Neural cell (in vitro differentiated cells): ENCODE results near the gene SDR42E1. TPM values are rescaled to one million over a fixed set of nuclear protein-coding genes. Genes with fewer than 3 reads are reported as not detected.

Experiments used
- H2AFZ ChIP-seq: fragments of 200-600, 300-800 bp; sonication (generic), shearing (Covaris generic); 2 replicates; pipeline ENCODE4 v1.6.0; 2014; ENCODE audit warnings: low read depth, mild to moderate bottlenecking, antibody characterized with exemption, low read length, moderate library complexity
- H3F3A ChIP-seq: fragments of 200-600 bp; shearing (Covaris generic); 2 replicates; pipeline ENCODE4 v1.6.1; 2016; ENCODE audit warnings: mild to moderate bottlenecking, moderate library complexity, mixed read lengths, antibody characterized with exemption, low read length; ENCODE audit not compliant: insufficient read depth, poor library complexity, severe bottlenecking
- H3K27ac ChIP-seq: fragments of 200-600, 300-800 bp; sonication (generic), shearing (Covaris generic); 2 replicates; pipeline ENCODE4 v1.5.1; 2014; ENCODE audit warnings: mild to moderate bottlenecking, low read length, moderate library complexity
- H3K27me3 ChIP-seq: fragments of 300-800, 200-600 bp; sonication (generic), shearing (Covaris generic); 2 replicates; pipeline ENCODE4 v1.6.0; 2014; ENCODE audit warnings: mild to moderate bottlenecking, low read depth, low read length, moderate library complexity; ENCODE audit not compliant: insufficient read depth
- H3K36me3 ChIP-seq: fragments of 300-800, 200-600 bp; sonication (generic), shearing (Covaris generic); 2 replicates; pipeline ENCODE4 v1.5.1; 2014; ENCODE audit warnings: mild to moderate bottlenecking, antibody characterized with exemption, low read length, moderate library complexity; ENCODE audit not compliant: insufficient read depth
- H3K4me2 ChIP-seq: fragments of 300-800, 200-600 bp; sonication (generic), shearing (Covaris generic); 2 replicates; pipeline ENCODE4 v1.6.0; 2014; ENCODE audit warnings: mild to moderate bottlenecking, low read length
- H3K4me3 ChIP-seq: fragments of 300-800, 200-600 bp; sonication (generic), shearing (Covaris generic); 2 replicates; pipeline ENCODE4 v1.5.1; 2014; ENCODE audit warnings: mild to moderate bottlenecking, low read length, moderate library complexity
- H3K79me2 ChIP-seq: fragments of 200-600 bp; shearing (Covaris generic); replicated peaks from 2 replicates; pipeline ENCODE4 v1.6.0; 2014; ENCODE audit warnings: mild to moderate bottlenecking, low read length, moderate library complexity; ENCODE audit not compliant: insufficient read depth
- H3K9ac ChIP-seq: fragments of 300-800, 200-600 bp; sonication (generic), shearing (Covaris generic); 2 replicates; pipeline ENCODE4 v1.6.1; 2016; ENCODE audit warnings: mild to moderate bottlenecking, low read length, mixed read lengths
- H3K9me2 ChIP-seq: fragments of 200-600 bp; shearing (Covaris generic); 2 replicates; pipeline ENCODE4 v1.6.1; 2016; ENCODE audit warnings: mild to moderate bottlenecking, low read length, mixed read lengths; ENCODE audit not compliant: insufficient read depth
- H3K9me3 ChIP-seq: fragments of 200-600, 300-800 bp; sonication (generic), shearing (Covaris generic); 2 replicates; pipeline ENCODE4 v1.6.1; 2016; ENCODE audit warnings: mild to moderate bottlenecking, mixed run types, low read length, moderate library complexity, mixed read lengths
- H4K20me1 ChIP-seq: fragments of 200-600 bp; shearing (Covaris generic); 2 replicates; pipeline ENCODE4 v1.6.1; 2016; ENCODE audit warnings: mild to moderate bottlenecking, mixed run types; ENCODE audit not compliant: insufficient read depth
- CTCF ChIP-seq: fragments of 450-650 bp; IDR thresholded peaks from 2 replicates; pipeline ENCODE4 v1.5.1; 2014; ENCODE audit warnings: antibody characterized with exemption, mild to moderate bottlenecking, moderate library complexity; ENCODE audit not compliant: poor library complexity, severe bottlenecking
- EP300 ChIP-seq: fragments of 450-650 bp; conservative IDR thresholded peaks from 2 replicates; pipeline ENCODE4 v1.6.1; 2014; ENCODE audit warnings: antibody characterized with exemption, mild to moderate bottlenecking, moderate library complexity; ENCODE audit not compliant: poor library complexity, severe bottlenecking
- EZH2 ChIP-seq: fragments of 200-600, 300-800 bp; shearing (Covaris generic), sonication (generic); IDR thresholded peaks from 2 replicates; pipeline ENCODE4 v1.6.1; 2014; ENCODE audit warnings: antibody characterized with exemption, low read length, borderline replicate concordance, mild to moderate bottlenecking; ENCODE audit not compliant: insufficient read depth, poor library complexity, severe bottlenecking
- MXI1 ChIP-seq: fragments of 450-650 bp; conservative IDR thresholded peaks from 2 replicates; pipeline ENCODE4 v1.6.1; 2014; ENCODE audit warnings: antibody characterized with exemption, mild to moderate bottlenecking; ENCODE audit not compliant: poor library complexity, severe bottlenecking
- POLR2AphosphoS5 ChIP-seq: IDR thresholded peaks from 2 replicates; pipeline ENCODE4 v1.6.1; 2012
- RAD21 ChIP-seq: fragments of 450-650 bp; conservative IDR thresholded peaks from 2 replicates; pipeline ENCODE4 v1.6.1; 2014; ENCODE audit warnings: antibody characterized with exemption, mild to moderate bottlenecking, moderate library complexity
- REST ChIP-seq: IDR thresholded peaks from 2 replicates; pipeline ENCODE4 v1.6.1; 2012; ENCODE audit warnings: borderline replicate concordance
- SMC3 ChIP-seq: fragments of 450-650 bp; conservative IDR thresholded peaks from 2 replicates; pipeline ENCODE4 v1.6.1; 2014; ENCODE audit warnings: antibody characterized with exemption, mild to moderate bottlenecking, moderate library complexity; ENCODE audit not compliant: poor library complexity
- TAF1 ChIP-seq: IDR thresholded peaks from 2 replicates; pipeline ENCODE4 v1.6.1; 2012; ENCODE audit warnings: low read depth
- polyA plus RNA-seq: library from polyadenylated mRNA; depleted of rRNA; stranded (reverse); fragments of >200 nt; gene quantifications from 2 replicates; pipeline ENCODE4 v1.2.3, GENCODE V29; 2014

SDR42E1 gene
- polyA plus RNA-seq, 1 donor from 2014 or later, result 0.02 TPM

- Histone ChIP-seq H3K27me3 (no peaks in the 10 kb centered on the region), H4K20me1 (no peaks in the 10 kb centered on the region), H3K4me3 (no peak overlapping the region), H2AFZ (no peak overlapping the region), H3K27ac (no peak overlapping the region), H3K4me2 (no peak overlapping the region), H3F3A (no peaks in the 10 kb centered on the region), H3K9me3 (no peaks in the 10 kb centered on the region), H3K9me2 (no peaks in the 10 kb centered on the region), H3K79me2 (no peaks in the 10 kb centered on the region), H3K9ac (no peak overlapping the region), H3K36me3 (no peaks in the 10 kb centered on the region)
- TF ChIP-seq TAF1, result no peak
Measured at GRCh38 chr16:82051656-82052055, 40.4 kb upstream of the SDR42E1 start.

- H4K20me1 ChIP-seq, result no peaks in the 10 kb centered on the region
- no peaks in the 10 kb centered on the region for H3K79me2 ChIP-seq
- H3K9ac ChIP-seq, result no peak overlapping the region
- TF ChIP-seq EP300 (no peak), MXI1 (no peak), EZH2 (no peak), POLR2AphosphoS5 (no peak), RAD21 (no peak)
- no peak overlapping the region for H3K4me2 ChIP-seq
- no peaks in the 10 kb centered on the region for H3K36me3 ChIP-seq
- H3K9me3 ChIP-seq, result no peaks in the 10 kb centered on the region
- H2AFZ ChIP-seq, result no peak overlapping the region
- no peak overlapping the region for H3K4me3 ChIP-seq
- H3F3A ChIP-seq, result no peaks in the 10 kb centered on the region
- no peak overlapping the region for H3K27ac ChIP-seq
- no peaks in the 10 kb centered on the region for H3K9me2 ChIP-seq
- H3K27me3 ChIP-seq, result no peaks in the 10 kb centered on the region
Measured at GRCh38 chr16:82050909-82051357, 39.7 kb upstream of the SDR42E1 start.

- Histone ChIP-seq H4K20me1 (no peaks in the 10 kb centered on the region), H3K9me3 (no peaks in the 10 kb centered on the region)
- no peak for TF ChIP-seq REST
- no peak for TF ChIP-seq TAF1
- no peak for TF ChIP-seq SMC3
- no peak for TF ChIP-seq RAD21
- no peak for TF ChIP-seq POLR2AphosphoS5
- TF ChIP-seq EP300, result no peak
- TF ChIP-seq EZH2, result no peak
- TF ChIP-seq MXI1, result no peak
- no peak for TF ChIP-seq CTCF
Measured at GRCh38 chr16:82050506-82050905, 39.2 kb upstream of the SDR42E1 start.

More at GRCh38 chr16:82050506-82050905, 39.2 kb upstream of the SDR42E1 start:
- Histone ChIP-seq H3K27me3 (no peaks in the 10 kb centered on the region), H3K4me2 (no peak overlapping the region), H3K9ac (no peak overlapping the region), H3F3A (no peaks in the 10 kb centered on the region), H3K79me2 (no peaks in the 10 kb centered on the region), H3K27ac (no peak overlapping the region), H3K9me2 (no peaks in the 10 kb centered on the region), H3K4me3 (no peak overlapping the region), H2AFZ (no peak overlapping the region), H3K36me3 (no peaks in the 10 kb centered on the region)
